Transverse colon (tissue), 4 donors: ENCODE results near the gene SDSL. TPM values are rescaled to one million over a fixed set of nuclear protein-coding genes. Genes with fewer than 3 reads are reported as not detected.

ENCODE experiments used
- DNase-seq: peaks from one replicate; pipeline ENCODE4 v3.0.0-alpha.2; 2019
- H3K27ac ChIP-seq, 4 donors: fragments of 200-600 bp; sonication (generic); 2 replicates each; pipeline ENCODE4 v1.5.1; 2016 to 2018; ENCODE audit warnings: inconsistent platforms in 4 of 4
- H3K27me3 ChIP-seq: fragments of 200-600 bp; sonication (generic); 2 replicates; pipeline ENCODE4 v1.5.1; 2017; ENCODE audit warnings: inconsistent platforms
- H3K36me3 ChIP-seq, 4 donors: fragments of 200-600 bp; sonication (generic); 2 replicates each; pipeline ENCODE4 v1.5.1; 2017 to 2019; ENCODE audit warnings: inconsistent platforms in 4 of 4
- H3K4me1 ChIP-seq, 4 donors: fragments of 200-600 bp; sonication (generic); 2 replicates each; pipeline ENCODE4 v1.5.1; 2017 to 2020; ENCODE audit warnings: inconsistent platforms in 4 of 4
- H3K4me3 ChIP-seq, 4 donors: fragments of 200-600 bp; sonication (generic); 1 replicate in 1 of 4; 2 replicates in 3 of 4; pipeline versions ENCODE4 v1.5.1 to v1.6.1; 2017 to 2019; ENCODE audit warnings: inconsistent platforms in 4 of 4
- H3K9me3 ChIP-seq, 2 donors: fragments of 200-600 bp; sonication (generic); 2 replicates each; pipeline ENCODE4 v1.5.1; 2017 to 2019; ENCODE audit warnings: inconsistent platforms in 2 of 2
- CTCF ChIP-seq, 5 experiments: fragments of 200-600 bp in 3 of 5; fragments of 450-650 bp in 2 of 5; sonication (generic) in 3 of 5; IDR thresholded peaks; 1 replicate in 2 of 5; 2 replicates in 3 of 5; pipeline ENCODE4 v1.5.1; 2016 to 2017; ENCODE audit warnings: antibody characterized with exemption in 5 of 5, inconsistent platforms in 3 of 5, mild to moderate bottlenecking in 2 of 5, moderate library complexity in 1 of 5
- EP300 ChIP-seq: sonication (generic); formaldehyde crosslinking; IDR thresholded peaks from one replicate; pipeline ENCODE4 v1.6.1; 2017; ENCODE audit warnings: antibody characterized with exemption, low read depth
- POLR2A ChIP-seq: fragments of 450-650 bp; IDR thresholded peaks from one replicate; pipeline ENCODE4 v1.6.1; 2016; ENCODE audit warnings: antibody characterized with exemption, mild to moderate bottlenecking, moderate library complexity
- POLR2AphosphoS5 ChIP-seq, 3 donors: sonication (generic); formaldehyde crosslinking; IDR thresholded peaks; one replicate each; pipeline ENCODE4 v1.6.1; 2016; ENCODE audit warnings: antibody characterized with exemption in 3 of 3
- WGBS, 2 donors: methylation state at CpG; one replicate each; pipeline ENCODE4 v1.1.5; 2018; ENCODE audit warnings: low coverage in 1 of 2; 5-methylcytosine and 5-hydroxymethylcytosine counted together
- in situ Hi-C, 4 donors: fragments of 200-750 bp; cut with MboI; loops; one replicate each; pipeline versions ENCODE4 v1.15.0 to v1.15.1; 2017; ENCODE audit warnings: low sequenced_read_pairs in 3 of 4, low pct_ligation_motif_present in 1 of 4, low pct_unique_long_range_greater_than_20kb in 1 of 4
- intact Hi-C: fragments of 100-400 bp; cut with DNase I; formaldehyde crosslinking; loops from one replicate; pipeline ENCODE4 v1.15.1; 2023; ENCODE audit warnings: low total_unique reads
- total RNA-seq, 4 donors: library from RNA; depleted of rRNA; stranded (reverse); fragments of >200 nt; gene quantifications; one replicate each; pipeline ENCODE4 v1.1.0, GENCODE V29; 2016

The SDSL gene
- total RNA-seq, 4 donors from 2014 or later: 7.4 to 16.8 (median 13.1) TPM

DNA sequence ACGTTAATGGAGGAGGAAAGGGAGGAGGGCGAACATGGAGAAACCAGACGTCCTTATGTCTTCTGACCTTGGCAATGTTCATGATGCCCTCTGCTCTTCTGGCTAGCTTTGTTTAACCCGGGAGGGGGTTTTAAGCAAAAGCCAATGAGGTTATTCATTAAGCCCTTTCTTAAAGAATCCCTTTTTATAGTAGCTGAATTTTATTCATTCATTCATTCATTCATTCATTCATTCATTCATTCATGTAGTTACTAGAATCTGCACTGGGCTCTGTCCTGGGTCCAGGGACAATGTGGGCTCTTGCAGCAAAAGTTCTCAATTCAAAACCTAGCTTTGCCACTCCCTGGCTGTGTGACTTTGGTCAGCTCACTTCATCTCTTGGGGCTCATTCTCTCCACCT lies 35.5 kb downstream of the SDSL start:
- DNase-seq: no peak
- 29 to 37% methylated on average over 3 to 4 of the region's 4 CpGs for WGBS, 2 donors
- H3K4me1 ChIP-seq: peaks cover 0 to 7% (median 6%) of the 10 kb centered on the region in 4 donors
- no peaks in the 10 kb centered on the region for H3K9me3 ChIP-seq
- H3K36me3 ChIP-seq: no peaks in the 10 kb centered on the region
- intact Hi-C loops: no loop called here
- H3K27ac ChIP-seq: no peak overlapping the region
- TF ChIP-seq POLR2A (no peak), POLR2AphosphoS5 (IDR thresholded peaks at IDR 0.05) (no peak), EP300 (no peak), CTCF (IDR thresholded peaks at IDR 0.05) (no peak)
- peaks cover 76% of the 10 kb centered on the region for H3K27me3 ChIP-seq
- no peak overlapping the region for H3K4me3 ChIP-seq
- in situ Hi-C loops: loop anchor here in 2 of 4 donors (25.0 kb wide), 1 partner anchor 455 kb away; no protein-coding TSS in a partner anchor

DNA sequence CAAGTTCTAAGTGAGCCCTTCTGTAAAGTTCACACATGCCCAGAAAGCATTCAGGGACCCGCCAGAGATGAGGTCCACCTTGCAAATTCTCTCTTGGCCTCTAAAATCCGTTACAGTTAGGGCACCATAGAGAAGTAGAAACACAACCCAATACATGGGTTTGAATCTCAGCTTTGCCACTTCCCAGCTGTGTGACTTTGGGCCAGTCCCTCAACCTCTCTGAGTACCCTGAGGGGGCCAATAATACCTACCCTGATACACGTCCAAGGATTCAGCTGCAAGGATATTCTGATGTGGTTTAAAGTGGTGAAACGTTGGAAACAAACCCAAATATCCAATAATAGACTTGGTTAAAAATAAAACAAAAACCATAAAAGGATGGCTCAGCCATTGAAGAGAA lies 37.8 kb downstream of the SDSL start:
- no peak overlapping the region for H3K4me3 ChIP-seq
- intact Hi-C loops: loop anchor here (10.0 kb wide), 1 partner anchor 455 kb away; no protein-coding TSS in a partner anchor
- no peak for TF ChIP-seq POLR2A
- TF ChIP-seq CTCF (IDR thresholded peaks at IDR 0.05): no peak
- no peak for TF ChIP-seq EP300
- TF ChIP-seq POLR2AphosphoS5 (IDR thresholded peaks at IDR 0.05): no peak
- H3K9me3 ChIP-seq: no peaks in the 10 kb centered on the region
- peaks cover 89% of the 10 kb centered on the region for H3K27me3 ChIP-seq
- no peaks in the 10 kb centered on the region for H3K36me3 ChIP-seq
- in situ Hi-C loops: loop anchor here in 2 of 4 donors (25.0 kb wide), 1 partner anchor 452 kb away; no protein-coding TSS in a partner anchor
- WGBS, 2 donors: 32% methylated on average over 4 of the region's 4 CpGs; no CpG with 5 or more reads in 1 of the 2 donors
- no peak for DNase-seq
- H3K4me1 ChIP-seq: peaks cover 8 to 29% (median 25%) of the 10 kb centered on the region in 4 donors
- H3K27ac ChIP-seq: no peak overlapping the region

GRCh38 chr12:113461666-113462065 lies 39.5 kb downstream of the SDSL start:
- peak in 3 of 5 experiments; percentile 10 to 24 (median 11) for TF ChIP-seq CTCF (IDR thresholded peaks at IDR 0.05)
- TF ChIP-seq POLR2AphosphoS5 (IDR thresholded peaks at IDR 0.05): no peak
- Histone ChIP-seq H3K4me3 (no peak overlapping the region), H3K27me3 (peaks cover 97% of the 10 kb centered on the region), H3K27ac (no peak overlapping the region), H3K4me1 (peaks cover 8 to 35% (median 30%) of the 10 kb centered on the region in 4 donors), H3K9me3 (no peaks in the 10 kb centered on the region), H3K36me3 (no peaks in the 10 kb centered on the region)
- in situ Hi-C loops: loop anchor here in 2 of 4 donors (25.0 kb wide), 1 partner anchor 451 kb away; no protein-coding TSS in a partner anchor
- WGBS, 2 donors: 37 to 44% methylated on average over 5 of the region's 5 CpGs
- no peak for DNase-seq
- intact Hi-C loops: loop anchor here (10.0 kb wide), 1 partner anchor 453 kb away; no protein-coding TSS in a partner anchor

DNA sequence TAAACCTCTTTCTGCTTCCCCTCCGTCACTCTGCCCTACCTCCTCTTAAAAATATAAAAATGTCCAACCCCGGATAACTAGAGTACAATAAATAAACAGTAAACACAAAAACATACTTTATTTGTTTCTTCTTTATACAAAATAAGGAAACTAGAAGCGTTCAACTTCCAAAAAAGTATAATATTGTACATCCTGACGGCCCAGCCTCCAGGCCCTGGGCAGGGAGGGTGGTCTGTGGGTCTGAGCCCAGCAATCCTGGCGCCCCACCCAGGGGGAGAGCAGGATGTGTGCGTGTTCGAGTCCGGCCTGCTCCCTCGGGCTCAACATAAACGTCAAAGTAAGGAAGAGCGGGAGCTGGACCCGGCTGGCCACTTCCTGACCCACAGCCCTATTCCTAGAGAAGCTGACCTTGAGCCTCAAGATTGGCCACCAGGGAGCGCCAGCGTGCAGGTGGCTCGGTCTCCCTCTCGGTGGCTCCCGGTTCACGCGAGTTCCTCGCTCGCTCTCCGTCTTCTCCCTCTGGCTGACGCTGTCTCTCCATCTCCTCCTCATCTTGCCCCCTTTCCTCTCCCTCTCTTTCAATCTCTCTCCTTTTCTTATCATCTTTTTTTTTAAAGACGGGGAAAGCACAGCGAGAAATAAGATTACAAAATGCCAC lies 40.1 kb downstream of the SDSL start:
- TF ChIP-seq EP300 (no peak), CTCF (IDR thresholded peaks at IDR 0.05) (peak; percentile 61 to 87 (median 76)), POLR2A (no peak), POLR2AphosphoS5 (IDR thresholded peaks at IDR 0.05) (no peak)
- peak; percentile 81 for DNase-seq
- Histone ChIP-seq H3K4me3 (peak overlapping the region in 1 of 4 donors; percentile 45), H3K27ac (no peak overlapping the region), H3K27me3 (peaks cover 100% of the 10 kb centered on the region), H3K36me3 (no peaks in the 10 kb centered on the region), H3K4me1 (peaks cover 8 to 38% (median 33%) of the 10 kb centered on the region in 4 donors), H3K9me3 (no peaks in the 10 kb centered on the region)
- intact Hi-C loops (loop anchor here (10.0 kb wide), 1 partner anchor 453 kb away; no protein-coding TSS in a partner anchor), in situ Hi-C loops (loop anchor here in 2 of 4 donors (25.0 kb wide), 1 partner anchor 450 kb away; no protein-coding TSS in a partner anchor)
- 9 to 27% methylated on average over 7 to 24 of the region's 25 CpGs for WGBS, 2 donors
